HuH-7.5 (cell line): ENCODE data around the gene RAD51AP1.

Experiments
- DNase-seq: peaks from one replicate; pipeline ENCODE4 v3.0.0; 2011; ENCODE audit warnings: low spot score

RAD51AP1 gene

DNA sequence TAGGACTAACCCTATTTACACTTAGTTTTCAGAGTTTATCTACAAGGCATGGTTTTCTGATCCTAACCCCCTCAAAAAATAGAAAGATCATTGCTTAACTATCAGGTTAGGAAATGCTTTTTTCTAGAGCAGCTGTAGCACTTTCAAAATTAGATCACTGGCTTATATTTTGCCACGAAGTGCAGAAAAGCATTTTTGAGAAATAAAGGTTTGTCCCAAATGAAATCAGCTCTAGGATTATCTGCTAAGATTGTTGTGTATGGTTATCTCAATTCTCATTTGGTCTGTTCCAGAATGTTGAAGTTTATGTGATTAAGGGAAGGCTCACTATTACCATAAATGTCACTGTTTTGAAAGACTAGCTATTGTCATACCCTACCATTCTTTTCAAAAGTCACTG, 13.5 kb downstream of the RAD51AP1 start:
- DNase-seq, result no peak

DNA sequence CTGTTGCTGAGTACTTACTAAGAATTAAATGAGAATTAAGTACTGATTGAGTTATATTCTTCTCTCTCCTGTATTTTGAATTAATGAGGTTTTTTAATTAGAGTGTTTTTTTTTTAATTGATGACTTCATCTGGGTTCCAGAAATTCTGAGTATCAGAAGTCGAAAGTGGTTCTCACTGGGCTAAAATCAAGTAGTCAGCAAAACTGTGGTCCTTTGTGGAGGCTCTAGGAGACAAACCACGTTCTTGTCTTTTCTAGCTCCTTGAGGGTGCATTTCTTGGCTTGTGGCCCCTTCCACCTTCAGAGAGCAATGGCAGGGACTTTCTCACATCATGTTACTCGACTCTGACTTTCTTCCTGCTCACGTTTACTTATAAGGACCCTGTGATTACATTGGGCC, 15.3 kb downstream of the RAD51AP1 start:
- no peak for DNase-seq

DNA sequence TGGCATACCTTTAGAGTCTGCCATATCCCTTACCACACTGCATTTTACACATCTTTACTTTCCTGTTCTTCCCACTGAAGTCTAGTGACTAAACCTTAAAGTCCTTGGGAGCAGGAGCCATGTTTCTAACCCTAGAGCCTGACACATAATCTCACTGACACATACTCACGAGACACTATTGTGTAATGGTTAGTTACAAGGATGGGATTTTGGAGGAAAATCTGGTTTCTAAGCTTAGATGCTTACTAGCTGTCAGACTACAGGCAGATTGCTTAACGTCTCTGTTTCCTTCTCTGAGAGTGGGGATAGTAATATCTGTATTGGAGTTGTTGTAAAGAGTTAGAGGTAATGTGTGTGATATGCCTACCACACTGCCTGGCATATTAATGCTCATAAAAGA, 17.1 kb downstream of the RAD51AP1 start:
- no peak for DNase-seq

DNA sequence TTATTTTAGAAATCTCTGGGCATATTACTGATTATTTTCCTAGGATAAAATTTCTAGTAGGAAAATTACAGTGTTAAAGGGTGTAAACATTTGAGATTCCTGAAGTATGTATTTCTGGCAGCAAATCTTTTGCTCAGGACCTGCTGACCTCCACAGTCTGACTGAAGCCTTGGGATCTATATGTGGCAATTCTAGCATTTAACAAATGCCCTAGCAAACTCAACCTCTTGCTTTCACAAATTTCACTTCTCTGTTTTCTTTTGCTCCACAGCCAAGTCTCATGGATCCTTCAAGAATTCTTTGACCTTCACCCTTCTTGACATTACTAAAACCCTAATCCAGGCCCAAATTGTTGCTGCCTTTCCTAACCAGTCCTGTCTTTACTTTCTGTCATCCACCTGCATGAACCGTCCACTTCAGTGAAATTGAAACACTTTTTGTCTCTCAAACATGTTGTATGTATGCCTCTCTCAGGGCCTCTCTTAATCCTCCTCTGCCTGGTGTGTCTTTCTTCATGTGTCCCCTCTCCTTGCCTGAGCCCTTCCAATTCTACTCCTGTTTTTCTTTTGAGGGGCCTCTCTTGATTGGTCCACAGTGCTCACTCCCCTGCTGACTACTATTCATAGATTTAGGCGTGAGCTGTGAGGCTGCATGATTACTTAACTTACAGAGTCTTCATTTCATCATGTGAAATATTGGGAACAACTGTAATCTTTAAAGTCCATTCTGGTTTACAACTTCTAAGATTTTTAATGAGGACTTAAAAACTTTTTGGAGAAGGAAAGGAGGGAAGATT, 18.2 kb downstream of the RAD51AP1 start:
- no peak for DNase-seq

DNA sequence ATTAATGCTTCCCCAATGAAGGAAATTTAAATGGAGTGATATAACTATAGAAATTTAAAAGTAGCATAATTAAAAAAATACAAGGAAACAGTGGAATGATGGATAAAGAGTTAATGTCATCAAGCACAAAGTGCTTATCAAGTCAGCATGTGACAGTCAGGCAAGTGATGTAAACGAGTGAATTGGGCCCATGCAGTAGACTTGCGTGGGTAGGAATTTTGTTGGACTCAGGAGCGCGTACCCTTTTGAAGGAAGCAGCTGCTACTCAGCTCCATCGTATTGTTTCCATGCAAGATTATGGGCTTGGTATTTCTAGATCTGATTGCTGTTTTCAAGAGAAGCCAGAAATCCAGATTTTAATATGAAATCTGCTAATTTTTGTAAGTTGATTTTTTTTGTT, 18.9 kb downstream of the RAD51AP1 start:
- no peak for DNase-seq

DNA sequence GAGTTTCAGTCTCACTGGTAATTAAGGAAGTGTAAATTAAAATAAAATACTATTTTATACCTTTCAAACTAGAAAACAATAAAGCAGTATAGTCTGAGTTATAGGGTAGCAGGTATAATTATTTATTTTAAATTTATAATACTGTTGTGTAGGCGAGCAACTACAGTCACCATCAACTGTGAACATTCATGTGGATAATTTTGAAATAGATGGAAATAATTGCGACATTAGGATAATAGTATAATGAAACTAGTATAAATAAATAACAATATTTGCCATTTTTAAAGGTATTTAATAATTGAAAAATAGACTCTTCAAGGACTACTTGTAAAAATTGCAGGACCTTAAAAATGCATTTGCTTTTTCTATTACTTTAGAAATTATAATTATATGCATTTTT, 19.5 kb downstream of the RAD51AP1 start:
- no peak for DNase-seq

DNA sequence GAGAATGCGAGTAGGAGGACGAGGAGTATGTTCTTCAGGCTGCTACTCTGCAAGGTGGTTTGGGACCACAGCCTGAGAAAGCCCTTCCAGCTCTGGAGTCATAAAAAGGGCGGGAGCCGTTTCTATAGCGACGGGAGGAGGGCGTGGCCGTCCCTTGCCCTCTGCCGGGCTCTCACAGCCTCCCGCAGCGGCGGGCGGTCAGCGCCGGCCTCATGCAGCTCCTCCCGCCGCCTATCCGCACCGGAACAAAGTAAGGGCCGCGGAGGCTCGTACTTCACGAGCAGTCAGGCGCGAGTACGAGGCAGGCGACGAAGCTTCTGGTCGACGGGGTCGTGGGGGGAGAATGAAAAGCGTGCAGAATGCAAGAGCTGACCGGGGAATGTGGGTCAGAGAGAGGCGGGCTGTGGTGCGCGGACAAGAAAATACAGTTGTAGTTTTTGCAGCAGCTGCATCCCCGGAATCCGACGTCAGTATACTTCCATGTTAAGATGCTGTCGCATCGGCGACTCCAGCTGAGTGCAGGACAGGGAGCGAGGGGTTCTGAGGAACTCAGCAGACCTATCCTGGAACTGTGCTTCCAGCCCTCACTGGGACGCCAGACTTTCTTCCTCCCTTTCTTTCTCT, 23.5 kb downstream of the RAD51AP1 start, which contains the start of gene DYRK4:
TSS of gene DYRK4 (plus strand) at position 175 of the 624 bp plus-strand sequence. CDS start at position 213, 38 bp downstream.
- peak; percentile 60 for DNase-seq

DNA sequence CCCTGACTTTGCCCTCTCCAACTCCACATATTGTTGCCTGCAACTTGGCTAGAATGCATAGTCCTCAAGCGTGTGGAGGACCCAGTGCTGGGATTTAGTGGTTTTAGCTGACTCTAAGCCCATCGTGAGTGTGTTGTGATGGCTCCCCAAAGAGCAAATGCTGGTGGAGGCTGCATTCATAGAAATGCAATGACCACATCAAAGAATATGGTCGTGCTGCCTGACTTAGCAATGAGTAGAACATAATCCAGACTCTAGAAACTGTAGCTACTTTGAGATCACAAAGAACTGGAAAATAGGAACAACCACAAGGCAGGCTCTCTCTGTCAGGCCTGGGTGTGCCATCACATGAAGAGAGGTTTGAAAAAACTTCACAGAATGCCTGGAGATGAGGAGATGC, 24.6 kb downstream of the RAD51AP1 start:
- no peak for DNase-seq

DNA sequence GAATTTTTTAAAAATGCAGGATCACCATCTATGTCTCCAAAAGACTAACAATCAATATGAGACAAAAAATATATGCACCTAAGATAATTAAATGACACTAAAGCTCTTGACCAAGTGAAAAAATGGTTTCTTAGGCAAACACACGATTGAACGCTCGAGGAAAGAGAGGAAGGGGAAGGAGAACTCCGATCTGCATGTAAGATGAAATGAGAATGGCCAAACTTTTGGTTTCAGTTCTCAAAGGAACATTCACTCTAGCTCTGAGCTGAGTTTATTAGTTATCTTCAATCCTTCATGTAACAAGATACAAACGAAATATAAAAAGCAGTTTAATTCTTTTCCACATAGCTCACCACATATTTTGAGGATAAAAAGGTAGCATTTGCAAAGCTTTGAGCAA, 26.1 kb downstream of the RAD51AP1 start:
- DNase-seq, result no peak

DNA sequence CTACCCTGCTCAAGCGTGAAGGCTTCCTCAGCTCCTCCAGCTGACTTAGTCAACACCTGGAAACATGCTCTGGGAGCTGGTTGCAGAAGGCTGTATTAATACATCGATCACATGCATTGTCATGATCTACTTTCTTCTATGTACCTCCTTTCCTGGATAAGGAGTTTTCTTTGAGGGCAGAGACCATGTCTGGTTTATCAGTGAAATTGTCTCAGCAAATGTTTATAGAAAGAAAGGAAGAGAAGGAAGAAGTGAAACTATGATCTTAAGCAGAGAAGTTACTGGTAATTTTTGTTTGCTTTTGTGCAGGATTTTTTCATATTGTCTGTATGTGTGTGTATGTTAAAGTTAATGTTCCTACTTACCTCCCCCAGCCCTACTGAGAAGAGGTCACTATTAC, 27.8 kb downstream of the RAD51AP1 start:
- no peak for DNase-seq

DNA sequence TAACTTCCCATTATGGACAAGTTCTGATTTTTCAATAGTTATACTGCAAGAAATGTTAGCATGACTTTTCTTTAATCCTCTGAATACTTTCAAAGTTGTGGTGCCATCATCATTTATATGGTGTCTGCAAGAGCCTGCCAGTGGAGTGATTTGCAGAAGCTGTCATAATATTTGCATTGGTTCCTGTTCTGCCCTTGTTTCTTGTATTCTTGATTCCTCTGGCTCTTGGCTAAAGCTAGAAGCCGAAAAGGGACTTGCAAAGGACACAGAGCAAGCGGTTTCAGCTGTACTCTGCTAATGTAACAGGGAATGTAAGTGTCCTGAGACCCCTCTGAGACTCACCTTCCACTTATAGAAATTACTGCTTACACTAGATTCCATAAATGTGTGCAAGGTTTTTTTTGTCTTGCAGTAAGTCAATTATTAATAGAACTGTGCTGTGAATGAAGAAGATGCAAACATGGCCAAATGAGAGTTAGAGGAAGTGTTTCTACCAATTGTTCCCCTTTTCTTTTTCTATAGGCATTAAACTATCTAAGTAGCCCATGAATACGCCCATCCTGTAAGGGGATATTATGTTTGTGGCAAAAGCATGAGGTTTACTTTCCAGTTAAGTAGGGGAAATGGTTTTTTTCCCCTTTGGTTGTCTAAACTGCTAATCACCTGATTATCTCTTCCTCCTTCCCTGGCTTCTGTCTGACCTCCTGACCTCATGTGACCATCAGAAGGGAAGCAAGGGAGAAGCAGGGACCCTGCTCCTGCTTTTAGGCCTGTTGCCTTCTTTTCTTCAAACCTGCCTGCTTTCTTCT, 28.6 kb downstream of the RAD51AP1 start:
- DNase-seq, result no peak

DNA sequence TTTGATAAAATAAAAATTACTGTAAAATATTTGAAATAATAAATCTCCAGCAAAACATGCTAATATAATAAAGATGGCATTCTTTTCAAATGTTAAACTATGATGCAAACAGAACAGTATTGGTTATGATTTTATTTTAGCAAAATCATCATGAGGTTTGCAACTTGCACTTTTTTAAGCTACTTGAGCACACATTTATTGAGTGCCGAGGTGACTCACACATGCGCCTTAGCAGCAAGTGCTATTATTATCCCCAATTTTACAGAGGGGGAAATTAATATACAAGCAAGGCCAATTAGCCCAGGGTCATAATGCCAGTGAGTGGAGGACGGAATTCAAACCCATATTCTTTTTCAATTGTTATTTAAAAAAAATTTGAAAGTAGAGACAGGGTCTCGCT, 30.6 kb downstream of the RAD51AP1 start:
- DNase-seq, result no peak

DNA sequence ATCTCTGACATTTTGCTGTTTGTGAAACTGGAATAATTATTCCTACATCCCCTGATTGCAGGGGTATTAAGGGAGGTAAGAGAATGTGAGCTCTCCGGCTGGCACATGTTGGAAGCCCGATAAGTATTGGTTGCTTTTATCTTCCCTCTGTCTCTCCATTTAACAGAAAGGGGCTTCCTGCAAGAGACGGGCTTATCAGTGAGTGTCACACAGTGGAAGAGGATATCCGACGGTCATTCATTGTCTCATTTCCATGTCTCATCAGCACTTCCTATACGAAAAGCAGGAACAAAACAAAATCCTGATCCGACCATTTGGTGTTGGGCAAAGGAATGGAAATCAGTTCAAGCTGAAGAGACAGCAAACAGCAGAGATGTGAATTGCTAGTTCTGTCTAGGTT, 34.0 kb downstream of the RAD51AP1 start:
- no peak for DNase-seq

DNA sequence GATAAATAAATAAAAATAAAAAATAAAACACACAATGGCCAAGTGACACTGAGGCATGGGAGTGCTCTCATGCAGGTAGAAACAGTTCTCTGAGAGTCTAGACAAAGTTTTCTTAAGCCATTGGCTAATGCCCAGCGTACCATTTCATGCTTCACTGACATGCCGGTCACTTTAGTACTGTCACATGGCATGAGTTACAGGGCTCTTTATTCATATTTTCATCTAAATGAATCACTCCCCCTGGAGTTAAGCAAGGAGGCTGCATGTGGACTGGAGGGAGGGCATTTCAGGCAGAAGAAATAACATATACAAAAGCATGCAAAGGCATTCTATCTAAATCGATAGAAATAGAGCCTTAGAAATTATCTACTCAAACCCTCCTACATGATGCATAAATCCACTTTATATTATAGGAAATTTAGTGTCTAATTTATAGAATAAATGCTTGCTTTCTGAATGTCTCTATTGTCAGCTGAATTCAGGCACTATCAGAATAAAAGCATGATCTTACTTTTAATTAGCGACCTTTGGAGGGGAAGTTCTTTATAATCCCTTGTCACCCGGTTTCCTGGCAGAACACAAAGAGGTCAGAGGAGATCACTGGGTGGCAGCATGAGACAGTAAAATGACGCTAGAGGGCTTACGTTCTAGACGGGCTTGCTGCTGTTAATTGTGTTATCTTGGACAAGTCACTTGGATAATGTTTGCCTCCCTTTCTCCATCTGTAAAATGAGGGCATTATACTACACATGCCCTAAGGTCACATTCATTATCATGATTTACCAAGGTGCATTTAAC, 40.8 kb downstream of the RAD51AP1 start:
- DNase-seq, result peak; percentile 19

DNA sequence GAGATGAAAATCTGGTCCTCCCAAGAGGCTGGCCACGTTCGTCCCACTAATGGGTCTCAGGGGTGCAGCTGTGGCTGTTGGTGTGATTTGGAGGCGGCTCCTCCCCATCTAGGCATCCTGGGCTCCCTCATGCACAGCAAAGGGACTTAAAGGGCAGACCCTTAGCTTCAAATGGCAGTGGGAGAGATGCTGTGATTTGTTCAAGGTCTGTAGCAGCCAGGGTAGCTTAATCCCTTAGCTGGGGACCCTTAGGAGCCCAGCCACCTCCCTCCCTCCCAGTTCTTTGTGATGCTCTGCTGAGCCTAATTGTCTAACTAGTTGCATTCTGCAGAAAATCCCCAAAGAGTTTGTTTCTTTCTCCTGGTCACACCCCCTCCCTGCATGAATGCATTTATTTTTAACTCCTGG, 41.6 kb downstream of the RAD51AP1 start:
- no peak for DNase-seq

DNA sequence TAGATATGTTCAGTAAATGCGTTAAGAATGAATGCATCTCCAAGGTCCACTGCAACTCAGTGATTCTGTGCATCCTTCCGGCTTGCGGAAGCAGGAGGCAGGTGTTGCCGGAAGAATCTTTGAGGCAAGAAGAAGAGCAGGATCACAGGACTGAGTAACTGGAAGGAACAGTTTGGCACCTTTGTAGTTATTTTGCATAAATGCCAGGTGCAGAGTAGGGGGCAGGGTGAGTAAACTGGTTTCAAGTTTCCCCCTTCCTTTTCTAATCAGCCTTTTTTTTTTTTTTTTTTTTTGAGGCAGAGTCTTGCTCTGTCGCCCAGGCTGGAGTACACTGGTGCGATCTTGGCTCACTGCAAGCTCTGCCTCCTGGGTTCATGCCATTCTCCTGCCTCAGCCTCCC, 45.6 kb downstream of the RAD51AP1 start:
- DNase-seq, result no peak

DNA sequence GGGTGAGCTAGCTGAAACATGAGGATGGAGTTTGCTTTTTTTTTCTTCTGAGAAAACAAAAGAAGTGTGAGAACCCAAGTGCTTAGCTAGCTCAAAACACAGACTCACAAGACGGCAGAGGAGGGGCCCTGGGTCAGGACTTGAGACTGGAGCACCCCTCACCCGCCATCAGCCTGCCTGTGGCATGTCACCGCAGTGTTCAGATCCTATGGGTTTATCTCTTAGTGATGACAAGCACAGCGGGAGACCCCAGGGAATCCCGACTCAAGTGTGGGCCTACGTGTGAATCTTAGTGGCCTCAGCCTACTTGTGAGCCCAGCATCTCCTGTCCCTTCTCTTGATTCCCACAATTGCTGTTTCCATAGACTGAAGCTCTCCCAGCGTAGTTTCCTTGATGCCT, 46.2 kb downstream of the RAD51AP1 start:
- no peak for DNase-seq

DNA sequence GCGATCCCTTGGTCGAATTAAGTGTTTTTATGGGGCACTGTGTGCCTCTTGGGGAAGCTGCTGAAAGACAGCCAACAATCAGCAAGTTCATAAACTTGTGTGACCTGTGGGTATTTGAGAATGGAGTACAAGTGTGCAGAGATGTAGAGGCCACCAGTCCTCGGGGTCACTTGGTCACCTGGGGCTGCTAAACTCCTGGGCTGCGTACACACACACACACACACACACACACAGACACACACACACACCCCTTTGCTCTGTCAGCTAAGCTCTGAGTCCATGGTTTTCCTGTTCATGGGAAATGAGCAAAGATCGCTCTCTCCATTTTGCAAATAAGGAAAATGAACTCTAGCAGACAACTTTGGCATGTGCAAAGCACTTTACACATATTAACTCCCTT, 47.8 kb downstream of the RAD51AP1 start:
- DNase-seq, result no peak

DNA sequence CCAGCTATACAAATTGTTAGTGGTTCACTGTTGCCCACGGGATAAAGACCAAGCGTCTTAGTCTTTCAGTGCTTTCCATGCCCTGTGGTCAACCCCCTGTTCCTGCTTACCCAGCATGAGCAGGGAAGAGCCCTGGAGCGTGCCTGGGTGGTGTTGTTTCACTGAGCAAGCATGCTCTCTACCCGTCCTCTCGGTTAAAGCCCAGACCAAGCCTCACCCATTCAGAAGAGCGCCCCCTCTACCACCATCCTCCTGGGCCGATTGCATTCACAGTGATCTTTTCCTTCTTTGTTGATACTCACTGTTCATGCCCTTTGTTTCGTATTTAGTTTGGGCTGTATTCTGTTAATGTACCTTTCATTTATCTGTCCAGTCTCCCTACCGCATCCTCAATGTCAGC, 48.4 kb downstream of the RAD51AP1 start:
- no peak for DNase-seq

DNA sequence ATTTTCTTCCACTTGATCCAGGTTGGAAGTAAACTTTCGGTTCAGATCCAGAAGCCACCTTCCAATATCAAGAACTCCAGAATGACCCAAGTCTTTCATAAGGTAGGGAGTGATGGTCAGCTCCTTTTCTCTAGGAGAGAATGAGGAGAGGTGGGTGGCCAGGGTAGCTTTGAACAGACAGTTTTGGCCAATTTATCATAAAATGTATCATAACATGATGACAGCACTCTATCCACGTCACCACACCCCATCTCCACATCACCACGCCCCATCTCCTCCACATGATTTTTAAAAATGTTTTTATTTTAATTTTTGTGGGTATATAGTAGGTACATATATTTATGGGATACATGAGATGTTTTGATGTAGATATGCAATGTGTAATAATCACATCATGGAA, 50.2 kb downstream of the RAD51AP1 start:
- no peak for DNase-seq

DNA sequence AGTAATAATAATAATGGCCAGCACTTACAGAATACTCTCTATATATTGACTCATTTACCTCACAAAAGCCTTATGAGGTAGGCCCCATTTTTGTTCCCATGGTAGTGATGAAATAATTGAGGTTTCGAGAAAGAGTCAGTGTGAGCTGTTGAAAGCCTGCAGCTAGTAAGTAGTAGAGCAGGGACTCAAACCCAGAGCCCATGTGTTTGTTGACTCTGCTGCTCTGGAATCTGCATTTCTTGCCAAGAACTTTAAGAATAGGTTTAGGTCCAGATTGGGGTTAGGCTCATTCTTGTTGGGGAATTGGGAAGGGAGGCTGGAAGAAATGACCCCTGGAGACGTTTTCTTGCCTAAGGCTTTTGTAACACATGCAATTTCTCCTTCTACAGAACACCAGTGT, 51.3 kb downstream of the RAD51AP1 start:
- no peak for DNase-seq

DNA sequence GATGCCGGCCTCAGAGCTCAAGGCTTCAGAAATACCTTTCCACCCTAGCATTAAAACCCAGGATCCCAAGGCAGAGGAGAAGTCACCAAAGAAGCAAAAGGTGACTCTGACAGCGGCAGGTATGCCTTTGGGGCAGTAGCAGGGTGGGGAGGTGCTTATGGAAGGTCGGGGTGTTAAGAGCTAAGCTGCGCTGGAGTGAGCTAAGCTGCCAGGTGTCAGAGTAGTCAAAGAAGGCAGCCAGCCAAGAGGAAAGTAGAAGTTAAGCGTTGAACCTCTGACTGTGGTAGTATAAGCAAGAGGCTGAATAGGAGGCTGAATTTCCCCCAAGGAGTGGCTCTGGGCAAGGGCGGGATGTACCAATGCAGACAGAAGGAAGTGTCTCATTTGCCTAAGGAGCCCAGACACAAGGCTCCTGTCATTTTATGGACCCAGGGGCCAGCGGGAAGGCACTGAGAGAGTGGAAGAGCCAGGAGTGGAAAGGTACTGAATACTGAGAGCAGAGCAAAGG, 52.5 kb downstream of the RAD51AP1 start:
- DNase-seq, result no peak
